ENCODE data around the gene FUOM. TPM values are rescaled to one million over a fixed set of nuclear protein-coding genes. Genes with fewer than 3 reads are reported as not detected.

The FUOM gene, protein sequence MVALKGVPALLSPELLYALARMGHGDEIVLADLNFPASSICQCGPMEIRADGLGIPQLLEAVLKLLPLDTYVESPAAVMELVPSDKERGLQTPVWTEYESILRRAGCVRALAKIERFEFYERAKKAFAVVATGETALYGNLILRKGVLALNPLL
- total RNA-seq (10 to 100 TPM; 11.2 to 24.6 (median 16.9) TPM), polyA plus RNA-seq (10 to 100 TPM; 21.9 to 22.9 TPM), total RNA-seq (5.4 reads per million, percentile 25 among the genes with 10 or more reads in this experiment)

DNA sequence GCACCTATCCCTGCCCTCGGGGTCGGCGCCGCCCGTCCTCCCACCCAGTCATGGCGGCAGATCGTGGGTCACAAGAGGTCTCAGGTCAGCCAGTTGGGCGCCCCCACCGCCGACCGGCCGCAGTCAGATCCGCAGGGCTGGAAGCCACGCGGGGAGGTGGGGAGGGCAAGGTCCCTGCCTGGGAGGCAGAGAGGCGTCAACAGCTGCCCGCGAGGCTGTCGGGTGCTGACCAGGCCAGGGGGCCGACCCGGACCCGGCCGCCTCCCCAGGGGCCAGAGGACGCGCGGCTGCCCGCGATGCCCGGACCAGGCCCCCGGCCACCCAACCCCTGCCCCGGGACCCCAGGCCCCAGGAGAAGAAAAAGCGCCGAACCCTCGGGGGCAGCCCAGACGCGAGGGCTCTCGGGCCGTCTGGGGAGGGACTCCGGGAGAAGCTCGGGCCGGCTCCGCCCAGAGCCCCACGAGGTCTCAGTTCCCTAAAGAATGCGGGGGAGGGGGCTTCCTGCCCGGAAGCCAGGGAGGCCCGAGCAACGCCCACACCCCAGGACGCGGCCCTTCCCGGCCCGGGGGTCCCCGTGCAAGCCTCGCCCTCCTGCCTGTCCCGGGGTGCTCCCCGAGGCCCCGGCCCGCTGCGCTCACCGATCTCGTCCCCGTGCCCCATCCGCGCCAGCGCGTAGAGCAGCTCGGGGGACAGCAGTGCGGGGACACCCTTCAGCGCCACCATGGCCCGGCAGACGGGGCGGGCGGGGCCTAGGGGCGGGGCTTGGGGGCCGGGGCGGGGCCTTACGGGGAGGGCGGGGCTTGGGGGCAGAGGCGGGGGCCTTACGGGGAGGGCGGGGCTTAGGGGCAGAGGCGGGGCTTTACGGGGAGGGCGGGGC lies at the start of gene FUOM:
TSS of gene FUOM (minus strand) at position 735 of the 877 bp plus-strand sequence. CDS start at position 723, 12 bp downstream.
- Histone ChIP-seq H3K27ac (ENCODE audit: low read depth, low read length) (peak within 1 kb of the TSS; percentile 76), H3K9me3 (ENCODE audit: control insufficient read depth in 2 of 3, low read length in 3 of 3) (no peaks in the 10 kb centered on the region), H3K4me1 (ENCODE audit: control insufficient read depth in 2 of 2, insufficient read depth in 2 of 2, low read length in 2 of 2) (no peaks in the 10 kb centered on the region), H3K27me3 (ENCODE audit: control insufficient read depth in 2 of 2, insufficient read depth in 2 of 2, low read length in 2 of 2) (no peaks in the 10 kb centered on the region), H3K36me3 (ENCODE audit: control insufficient read depth in 2 of 3, insufficient read depth in 3 of 3, low read length in 3 of 3) (peaks cover 0 to 3% (median 0%) of the 10 kb centered on the region in 3 experiments), H3K4me3 (ENCODE audit: low read length) (peak within 1 kb of the TSS; percentile 61)
- peaks cover 0 to 10% (median 7%) of the 10 kb centered on the region in 5 donors for H3K36me3 Mint-ChIP-seq
- no peaks in the 10 kb centered on the region for H3K9me3 Mint-ChIP-seq
- peak within 1 kb of the TSS; percentile 62 to 85 (median 79) for H3K4me3 Mint-ChIP-seq
- CTCF ChIA-PET, result interaction anchor here (1.8 kb wide), 1 partner anchor 28 kb away, joined by 6 read pairs; no protein-coding TSS in a partner anchor
- POLR2A ChIA-PET, result interaction anchor here (1.0 to 2.7 kb wide), 3 partner anchors 22 to 93 kb away, joined by 3 to 16 read pairs (median 4); partner anchors contain the start of gene CALY
- H3K4me1 Mint-ChIP-seq, result peaks cover 0 to 6% (median 4%) of the 10 kb centered on the region in 7 donors
- peak; percentile 60 to 88 (median 74) for DNase-seq
- ATAC-seq, result peak; percentile 95
- H3K27me3 Mint-ChIP-seq, result no peaks in the 10 kb centered on the region
- peak within 1 kb of the TSS in 7 of 9 donors; percentile 23 to 72 (median 59) for H3K27ac Mint-ChIP-seq
- intact Hi-C loops (cut with micrococcal nuclease), result loop anchor here (1.0 to 5.0 kb wide), 9 partner anchors 16 to 1050 kb away; partner anchors contain the start of genes ECHS1 (in 2 of the 2), MTG1 (in 2 of the 2) and STK32C (in 1 of the 2)

DNA sequence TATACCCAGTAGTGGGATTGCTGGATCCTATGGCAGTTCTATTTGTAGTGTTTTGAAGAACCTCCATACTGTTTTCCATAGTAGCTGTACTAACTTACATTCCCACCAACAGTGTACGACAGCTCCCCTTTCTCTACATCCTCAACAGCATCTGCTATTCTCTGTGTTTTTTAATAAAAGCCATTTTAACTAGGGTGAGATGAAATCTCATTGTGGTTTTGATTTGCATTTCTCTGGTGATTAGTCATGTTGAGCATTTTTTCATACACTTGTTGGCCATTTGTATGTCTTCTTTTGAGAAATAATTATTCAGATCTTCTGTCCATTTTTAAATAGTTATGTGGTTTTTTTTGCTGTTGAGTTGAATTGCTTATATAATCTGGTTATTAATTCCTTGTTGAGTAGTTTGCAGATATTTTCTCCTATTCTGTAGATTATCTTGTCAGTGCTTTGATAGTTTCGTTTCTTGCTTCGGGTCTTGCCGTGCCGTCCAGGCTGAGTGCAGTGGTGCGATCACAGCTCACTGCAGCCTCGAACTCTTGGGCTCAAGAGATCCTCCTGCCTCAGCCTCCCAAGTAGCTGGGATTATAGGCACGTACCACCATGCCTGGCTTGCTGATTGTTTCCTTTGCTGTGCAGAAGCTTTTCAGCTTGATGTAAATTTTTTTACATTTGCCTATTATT lies 48.2 kb upstream of the FUOM start:
- Histone ChIP-seq H3K4me3 (ENCODE audit: low read length) (no peak overlapping the region), H3K27me3 (ENCODE audit: control insufficient read depth in 2 of 2, insufficient read depth in 2 of 2, low read length in 2 of 2) (no peaks in the 10 kb centered on the region), H3K9me3 (ENCODE audit: control insufficient read depth in 2 of 3, low read length in 3 of 3) (peaks cover 0 to 7% (median 0%) of the 10 kb centered on the region in 3 experiments), H3K36me3 (ENCODE audit: control insufficient read depth in 2 of 3, insufficient read depth in 3 of 3, low read length in 3 of 3) (peaks cover 5 to 71% (median 9%) of the 10 kb centered on the region in 3 experiments), H3K27ac (ENCODE audit: low read depth, low read length) (no peak overlapping the region), H3K4me1 (ENCODE audit: control insufficient read depth in 2 of 2, insufficient read depth in 2 of 2, low read length in 2 of 2) (no peaks in the 10 kb centered on the region)
- no peak overlapping the region for H3K4me3 Mint-ChIP-seq
- DNase-seq (no peak), ATAC-seq (no peak)
- CTCF ChIA-PET, result no interaction called here
- intact Hi-C loops (cut with micrococcal nuclease), result no loop called here
- H3K4me1 Mint-ChIP-seq, result peaks cover 26 to 56% (median 35%) of the 10 kb centered on the region in 7 donors
- H3K9me3 Mint-ChIP-seq, result peaks cover 0 to 23% (median 8%) of the 10 kb centered on the region in 11 donors
- POLR2A ChIA-PET, result no interaction called here
- no peaks in the 10 kb centered on the region for H3K27me3 Mint-ChIP-seq
- no peak overlapping the region for H3K27ac Mint-ChIP-seq
- peaks cover 29 to 84% (median 72%) of the 10 kb centered on the region in 5 donors for H3K36me3 Mint-ChIP-seq

DNA sequence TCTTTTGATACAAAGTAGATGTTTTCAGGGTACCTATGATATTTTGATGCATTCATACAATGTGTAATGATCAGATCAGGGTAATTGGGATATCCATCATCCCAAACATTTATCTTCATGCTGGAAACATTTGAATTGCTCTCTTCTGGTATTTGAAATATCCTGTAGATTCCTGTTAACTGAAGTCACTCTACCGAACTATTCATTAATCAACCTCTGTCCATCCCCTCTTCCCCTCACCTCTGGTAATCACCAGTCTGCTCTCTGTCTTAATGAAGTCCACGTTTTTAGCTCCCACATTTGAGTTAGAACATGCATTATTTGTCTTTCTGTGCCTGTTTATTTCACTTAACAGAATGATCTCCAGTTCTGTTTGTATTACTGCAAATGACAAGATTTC lies 47.5 kb upstream of the FUOM start:
- H3K27ac ChIP-seq (ENCODE audit: low read depth, low read length), result no peak overlapping the region
- intact Hi-C loops (cut with micrococcal nuclease), result no loop called here
- H3K4me1 ChIP-seq (ENCODE audit: control insufficient read depth in 2 of 2, insufficient read depth in 2 of 2, low read length in 2 of 2), result no peaks in the 10 kb centered on the region
- Mint-ChIP-seq H3K36me3 (peaks cover 25 to 84% (median 65%) of the 10 kb centered on the region in 5 donors), H3K27ac (peak overlapping the region in 1 of 9 donors; percentile 26), H3K4me1 (peaks cover 27 to 60% (median 41%) of the 10 kb centered on the region in 7 donors), H3K27me3 (no peaks in the 10 kb centered on the region), H3K9me3 (peaks cover 0 to 16% (median 5%) of the 10 kb centered on the region in 11 donors), H3K4me3 (no peak overlapping the region)
- ATAC-seq, result no peak
- ChIA-PET CTCF (no interaction called here), POLR2A (no interaction called here)
- DNase-seq, result no peak
- peaks cover 0 to 71% (median 3%) of the 10 kb centered on the region in 3 experiments for H3K36me3 ChIP-seq (ENCODE audit: control insufficient read depth in 2 of 3, insufficient read depth in 3 of 3, low read length in 3 of 3)
- no peak overlapping the region for H3K4me3 ChIP-seq (ENCODE audit: low read length)
- no peaks in the 10 kb centered on the region for H3K27me3 ChIP-seq (ENCODE audit: control insufficient read depth in 2 of 2, insufficient read depth in 2 of 2, low read length in 2 of 2)
- peaks cover 0 to under 1% (median 0%) of the 10 kb centered on the region in 3 experiments for H3K9me3 ChIP-seq (ENCODE audit: control insufficient read depth in 2 of 3, low read length in 3 of 3)

DNA sequence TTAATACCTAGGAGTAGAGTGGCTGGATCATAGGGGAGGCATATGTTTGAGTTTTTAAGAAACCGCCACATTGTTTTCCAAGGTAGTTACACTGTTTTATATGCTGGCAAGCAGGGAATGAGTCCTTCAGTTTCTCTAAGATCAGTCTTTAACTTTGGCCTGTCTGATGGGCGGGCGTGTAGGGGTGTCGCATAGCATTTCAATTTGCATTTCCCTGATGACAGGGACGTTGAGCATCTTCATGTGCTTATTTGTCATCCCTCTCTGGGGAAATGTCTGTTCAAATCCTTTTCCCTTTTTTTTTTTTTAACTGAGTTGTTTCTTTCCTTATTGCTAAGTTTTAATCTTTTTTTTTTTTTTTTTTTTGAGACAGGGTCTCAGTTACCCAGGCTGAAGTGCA lies 46.0 kb upstream of the FUOM start:
- no peaks in the 10 kb centered on the region for H3K27me3 Mint-ChIP-seq
- intact Hi-C loops (cut with micrococcal nuclease), result no loop called here
- no peak for ATAC-seq

DNA sequence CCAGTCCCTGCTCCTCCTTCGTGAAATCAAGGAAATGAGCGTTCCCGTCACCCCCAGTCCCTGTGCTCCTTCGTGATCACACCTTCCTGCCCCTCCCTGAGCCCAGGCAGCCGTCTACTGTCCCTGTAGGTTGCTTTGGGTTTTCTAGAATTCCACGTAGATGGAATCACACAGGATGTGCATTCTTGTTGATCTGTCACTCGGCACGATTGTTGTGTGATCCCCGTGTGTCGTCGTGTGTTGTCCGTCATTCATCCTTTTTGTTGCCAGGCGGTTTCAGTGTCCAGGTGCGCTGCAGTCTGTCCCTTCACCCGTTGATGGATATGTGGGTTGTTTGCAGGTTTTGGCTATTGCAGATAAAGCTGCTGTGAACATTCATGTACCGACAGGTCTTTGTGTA lies 45.5 kb upstream of the FUOM start:
- H3K27me3 ChIP-seq (ENCODE audit: control insufficient read depth in 2 of 2, insufficient read depth in 2 of 2, low read length in 2 of 2), result no peaks in the 10 kb centered on the region
- H3K27me3 Mint-ChIP-seq, result no peaks in the 10 kb centered on the region
- CTCF ChIA-PET, result no interaction called here
- H3K36me3 ChIP-seq (ENCODE audit: control insufficient read depth in 2 of 3, insufficient read depth in 3 of 3, low read length in 3 of 3), result peaks cover 0 to 77% (median 3%) of the 10 kb centered on the region in 3 experiments
- intact Hi-C loops (cut with micrococcal nuclease), result no loop called here
- H3K36me3 Mint-ChIP-seq, result peaks cover 16 to 71% (median 47%) of the 10 kb centered on the region in 5 donors
- H3K27ac Mint-ChIP-seq, result peak overlapping the region in 1 of 9 donors; percentile 43
- H3K9me3 ChIP-seq (ENCODE audit: control insufficient read depth in 2 of 3, low read length in 3 of 3), result no peaks in the 10 kb centered on the region
- ATAC-seq (no peak), DNase-seq (no peak)
- no peak overlapping the region for H3K4me3 Mint-ChIP-seq
- no peaks in the 10 kb centered on the region for H3K4me1 ChIP-seq (ENCODE audit: control insufficient read depth in 2 of 2, insufficient read depth in 2 of 2, low read length in 2 of 2)
- H3K27ac ChIP-seq (ENCODE audit: low read depth, low read length), result no peak overlapping the region
- POLR2A ChIA-PET, result no interaction called here
- peaks cover 0 to 2% (median 0%) of the 10 kb centered on the region in 11 donors for H3K9me3 Mint-ChIP-seq
- peaks cover 15 to 45% (median 39%) of the 10 kb centered on the region in 7 donors for H3K4me1 Mint-ChIP-seq
- no peak overlapping the region for H3K4me3 ChIP-seq (ENCODE audit: low read length)

More for the DNA sequence above, 46.0 kb upstream of the FUOM start:
- no peak for DNase-seq
- Mint-ChIP-seq H3K27ac (peak overlapping the region in 1 of 9 donors; percentile 43), H3K4me3 (no peak overlapping the region), H3K4me1 (peaks cover 19 to 49% (median 39%) of the 10 kb centered on the region in 7 donors), H3K36me3 (peaks cover 17 to 71% (median 51%) of the 10 kb centered on the region in 5 donors), H3K9me3 (peaks cover 0 to 6% (median under 1%) of the 10 kb centered on the region in 11 donors)
- Histone ChIP-seq H3K4me3 (ENCODE audit: low read length) (no peak overlapping the region), H3K27me3 (ENCODE audit: control insufficient read depth in 2 of 2, insufficient read depth in 2 of 2, low read length in 2 of 2) (no peaks in the 10 kb centered on the region), H3K27ac (ENCODE audit: low read depth, low read length) (no peak overlapping the region), H3K4me1 (ENCODE audit: control insufficient read depth in 2 of 2, insufficient read depth in 2 of 2, low read length in 2 of 2) (no peaks in the 10 kb centered on the region), H3K36me3 (ENCODE audit: control insufficient read depth in 2 of 3, insufficient read depth in 3 of 3, low read length in 3 of 3) (peaks cover 0 to 76% (median 3%) of the 10 kb centered on the region in 3 experiments), H3K9me3 (ENCODE audit: control insufficient read depth in 2 of 3, low read length in 3 of 3) (no peaks in the 10 kb centered on the region)
- ChIA-PET CTCF (no interaction called here), POLR2A (interaction anchor here (0.8 kb wide), 1 partner anchor 9 kb away, joined by 3 read pairs; no protein-coding TSS in a partner anchor)

Data from naive thymus-derived CD4-positive, alpha-beta T cell (primary cell).